HUES6 (cell line): Measurements from ENCODE around the gene NOTCH1.
A peak's percentile ranks its signal among the peaks of the same experiment; 100 is the strongest.

Experiments
- H3K27ac ChIP-seq: 2 replicates; pipeline ENCODE4 v1.7.0; 2013; ENCODE audit warnings: low read depth, mild to moderate bottlenecking, low read length, inconsistent platforms
- H3K27me3 ChIP-seq: 2 replicates; pipeline ENCODE4 v1.6.1; 2013; ENCODE audit warnings: low read length; ENCODE audit not compliant: control insufficient read depth, insufficient read depth
- H3K36me3 ChIP-seq: 2 replicates; pipeline ENCODE4 v1.6.1; 2013; ENCODE audit warnings: low read length; ENCODE audit not compliant: control insufficient read depth, insufficient read depth
- H3K4me1 ChIP-seq: 2 replicates; pipeline ENCODE4 v1.6.1; 2013; ENCODE audit warnings: low read length; ENCODE audit not compliant: control insufficient read depth, insufficient read depth
- H3K4me3 ChIP-seq: 2 replicates; pipeline ENCODE4 v1.5.1; 2013; ENCODE audit warnings: low read depth, low read length
- H3K9ac ChIP-seq: one replicate; pipeline ENCODE4 v1.6.1; 2013; ENCODE audit warnings: mild to moderate bottlenecking, low read length
- H3K9me3 ChIP-seq: 2 replicates; pipeline ENCODE4 v1.6.1; 2013; ENCODE audit warnings: low read depth, low read length; ENCODE audit not compliant: control insufficient read depth, insufficient read depth

NOTCH1 gene

GRCh38 chr9:136517012-136517743, 28.7 kb downstream of the NOTCH1 start:
- no peak overlapping the region for H3K9ac ChIP-seq
- H3K36me3 ChIP-seq = peaks cover 73% of the 10 kb centered on the region
- H3K27ac ChIP-seq = no peak overlapping the region
- no peaks in the 10 kb centered on the region for H3K4me1 ChIP-seq
- no peaks in the 10 kb centered on the region for H3K27me3 ChIP-seq
- H3K4me3 ChIP-seq = no peak overlapping the region
- no peaks in the 10 kb centered on the region for H3K9me3 ChIP-seq

DNA sequence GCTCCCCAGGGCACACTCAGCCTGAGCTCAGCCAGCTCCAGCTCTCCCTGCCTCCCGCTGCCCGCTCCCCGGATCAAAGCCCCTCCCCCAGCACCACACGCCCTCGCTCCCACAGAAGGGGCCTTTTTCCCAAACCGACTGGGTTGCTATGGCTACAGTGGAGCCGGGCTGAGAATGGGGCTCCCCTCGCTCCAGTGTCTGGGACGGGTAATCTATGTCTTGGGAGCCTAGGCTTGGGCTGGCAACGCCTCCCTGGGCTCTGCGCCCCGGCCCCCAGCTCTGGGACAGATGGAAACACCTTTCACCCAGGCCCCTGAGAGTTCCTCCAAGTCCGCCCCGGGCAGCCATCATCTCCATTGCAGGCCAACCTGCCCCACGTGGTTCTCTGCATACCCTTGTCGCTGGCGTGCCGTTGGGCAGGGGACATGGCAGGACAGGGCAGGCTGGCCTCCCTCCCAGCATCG, 29.6 kb downstream of the NOTCH1 start:
- Histone ChIP-seq H3K9ac (no peak overlapping the region), H3K27ac (no peak overlapping the region), H3K4me3 (no peak overlapping the region), H3K9me3 (no peaks in the 10 kb centered on the region), H3K27me3 (no peaks in the 10 kb centered on the region), H3K4me1 (no peaks in the 10 kb centered on the region), H3K36me3 (peaks cover 82% of the 10 kb centered on the region)

DNA sequence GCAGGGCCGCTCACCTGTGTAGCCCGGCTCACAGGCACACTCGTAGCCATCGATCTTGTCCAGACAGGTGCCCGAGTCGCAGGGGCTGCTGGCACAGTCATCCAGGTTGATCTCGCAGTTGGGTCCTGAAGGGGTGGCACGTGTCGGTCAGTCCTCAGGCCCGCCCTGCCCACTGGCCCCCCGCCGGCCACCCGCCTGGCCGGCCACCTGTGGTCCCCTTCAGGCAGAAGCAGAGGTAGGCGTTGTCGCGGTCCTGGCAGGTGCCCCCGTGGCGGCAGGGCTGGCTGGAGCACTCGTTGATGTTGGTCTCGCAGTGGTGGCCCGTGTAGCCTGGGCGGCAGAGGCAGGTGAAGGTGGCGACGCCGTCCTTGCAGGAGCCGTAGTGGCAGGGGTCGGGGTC, 30.6 kb downstream of the NOTCH1 start:
- Histone ChIP-seq H3K9me3 (no peaks in the 10 kb centered on the region), H3K36me3 (peaks cover 90% of the 10 kb centered on the region), H3K9ac (no peak overlapping the region), H3K27ac (no peak overlapping the region), H3K4me1 (no peaks in the 10 kb centered on the region), H3K4me3 (no peak overlapping the region), H3K27me3 (no peaks in the 10 kb centered on the region)

- peaks cover 95% of the 10 kb centered on the region for H3K36me3 ChIP-seq
- no peak overlapping the region for H3K4me3 ChIP-seq
- no peaks in the 10 kb centered on the region for H3K9me3 ChIP-seq
- no peak overlapping the region for H3K9ac ChIP-seq
- H3K4me1 ChIP-seq = no peaks in the 10 kb centered on the region
- no peak overlapping the region for H3K27ac ChIP-seq
- no peaks in the 10 kb centered on the region for H3K27me3 ChIP-seq
Observed at GRCh38 chr9:136514022-136514714, 31.7 kb downstream of the NOTCH1 start.

- H3K36me3 ChIP-seq = peaks cover 95% of the 10 kb centered on the region
Observed at GRCh38 chr9:136513191-136513590, 32.7 kb downstream of the NOTCH1 start.

GRCh38 chr9:136512651-136513071, 33.2 kb downstream of the NOTCH1 start:
- H3K36me3 ChIP-seq = peaks cover 95% of the 10 kb centered on the region
- H3K27ac ChIP-seq = no peak overlapping the region
- H3K9ac ChIP-seq = no peak overlapping the region
- no peaks in the 10 kb centered on the region for H3K4me1 ChIP-seq
- H3K4me3 ChIP-seq = no peak overlapping the region
- H3K9me3 ChIP-seq = no peaks in the 10 kb centered on the region
- no peaks in the 10 kb centered on the region for H3K27me3 ChIP-seq

More at GRCh38 chr9:136513191-136513590, 32.7 kb downstream of the NOTCH1 start:
- Histone ChIP-seq H3K4me3 (no peak overlapping the region), H3K4me1 (no peaks in the 10 kb centered on the region), H3K27me3 (no peaks in the 10 kb centered on the region), H3K9ac (no peak overlapping the region), H3K27ac (no peak overlapping the region), H3K9me3 (no peaks in the 10 kb centered on the region)

GRCh38 chr9:136511670-136512592, 33.9 kb downstream of the NOTCH1 start:
- Histone ChIP-seq H3K4me1 (no peaks in the 10 kb centered on the region), H3K9me3 (no peaks in the 10 kb centered on the region), H3K36me3 (peaks cover 96% of the 10 kb centered on the region), H3K9ac (no peak overlapping the region), H3K27me3 (no peaks in the 10 kb centered on the region), H3K4me3 (no peak overlapping the region), H3K27ac (peak overlapping the region; percentile 25; the same call in 1 of the 2 replicates)

- Histone ChIP-seq H3K9ac (no peak overlapping the region), H3K36me3 (peaks cover 98% of the 10 kb centered on the region), H3K27me3 (no peaks in the 10 kb centered on the region)
Observed at GRCh38 chr9:136511144-136511669, 34.6 kb downstream of the NOTCH1 start.

DNA sequence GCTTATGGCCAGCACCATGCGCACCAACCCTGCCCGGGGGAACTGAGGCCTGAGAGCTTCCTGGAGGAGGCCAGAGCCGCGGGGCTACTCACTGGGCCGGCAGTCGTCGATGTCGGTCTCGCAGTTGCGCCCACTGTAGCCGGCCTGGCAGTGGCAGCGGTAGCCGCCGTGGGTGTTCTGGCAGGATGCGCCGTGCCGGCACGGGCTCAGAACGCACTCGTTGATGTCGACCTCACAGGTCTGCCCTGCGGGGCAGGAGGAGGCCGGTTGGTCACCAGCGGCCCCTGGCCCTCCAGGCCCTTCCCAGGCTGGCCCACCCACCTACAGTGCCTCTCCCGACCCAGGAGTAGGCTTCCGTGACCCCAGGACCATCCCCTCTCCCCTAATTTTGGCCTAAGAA, 35.3 kb downstream of the NOTCH1 start:
- Histone ChIP-seq H3K36me3 (peaks cover 98% of the 10 kb centered on the region), H3K4me1 (no peaks in the 10 kb centered on the region), H3K9ac (no peak overlapping the region), H3K4me3 (no peak overlapping the region), H3K27me3 (no peaks in the 10 kb centered on the region), H3K9me3 (no peaks in the 10 kb centered on the region), H3K27ac (no peak overlapping the region)

More at GRCh38 chr9:136511144-136511669, 34.6 kb downstream of the NOTCH1 start:
- H3K27ac ChIP-seq = no peak overlapping the region
- no peaks in the 10 kb centered on the region for H3K9me3 ChIP-seq
- no peak overlapping the region for H3K4me3 ChIP-seq
- H3K4me1 ChIP-seq = no peaks in the 10 kb centered on the region

DNA sequence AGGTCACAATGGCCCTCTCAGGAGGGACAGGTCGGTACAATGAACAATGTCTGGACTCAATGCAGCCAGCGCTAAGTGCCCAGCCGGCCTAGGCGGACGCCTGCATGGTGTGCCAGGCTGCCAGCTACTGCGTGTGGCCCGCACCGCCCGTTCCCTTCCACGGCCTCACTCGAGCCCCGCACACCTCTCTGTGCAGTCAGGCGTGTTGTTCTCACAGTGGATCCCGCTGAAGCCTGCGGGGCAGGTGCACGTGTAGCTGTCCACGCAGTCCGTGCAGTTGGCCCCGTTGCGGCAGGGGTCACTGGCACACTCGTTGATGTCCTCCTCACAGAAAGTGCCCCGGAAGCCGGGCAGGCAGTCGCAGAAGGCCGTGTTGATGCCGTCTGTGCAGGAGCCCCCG, 36.3 kb downstream of the NOTCH1 start:
- Histone ChIP-seq H3K27ac (no peak overlapping the region), H3K9me3 (no peaks in the 10 kb centered on the region), H3K9ac (no peak overlapping the region), H3K27me3 (no peaks in the 10 kb centered on the region), H3K36me3 (peaks cover 98% of the 10 kb centered on the region), H3K4me1 (no peaks in the 10 kb centered on the region), H3K4me3 (no peak overlapping the region)
